ENCODE measurements around the gene KCNMB2. TPM values are rescaled to one million over a fixed set of nuclear protein-coding genes. Genes with fewer than 3 reads are reported as not detected.

The KCNMB2 gene
- polyA plus RNA-seq, 1 of the 3 experiments (the other 2 are of a cell fraction): not detected

- Histone ChIP-seq H3K4me3 (ENCODE audit: low read depth in 2 of 2, low read length in 1 of 2) (no peak overlapping the region), H3K9ac (no peak overlapping the region), H3K9me2 (no peaks in the 10 kb centered on the region), H3K27me3 (ENCODE audit: insufficient read depth) (no peaks in the 10 kb centered on the region), H3K4me2 (no peak overlapping the region), H3F3A (replicated peaks; ENCODE audit: insufficient read depth) (no peaks in the 10 kb centered on the region), H3K4me1 (ENCODE audit: control insufficient read depth in 1 of 2, insufficient read depth in 2 of 2, low read depth in 1 of 2, low read length in 1 of 2) (no peaks in the 10 kb centered on the region), H3K9me3 (no peaks in the 10 kb centered on the region), H3K36me3 (replicated peaks in 1 of 2; ENCODE audit: control insufficient read depth in 1 of 2, insufficient read depth in 2 of 2, low read length in 1 of 2) (no peaks in the 10 kb centered on the region), H3K79me2 (ENCODE audit: insufficient read depth) (no peaks in the 10 kb centered on the region), H3K27ac (ENCODE audit: low read depth in 2 of 2, low read length in 1 of 2) (no peak overlapping the region), H4K20me1 (ENCODE audit: insufficient read depth) (no peaks in the 10 kb centered on the region), H2AFZ (ENCODE audit: low read depth) (no peak overlapping the region)
- 27% methylated on average over 3 of the region's 3 CpGs for WGBS (ENCODE audit: low lambda C conversion rate)
- TF ChIP-seq CHD2 (IDR thresholded peaks at IDR 0.05; ENCODE audit: low read length, partially characterized antibody): no peak
- CTCF ChIA-PET: no interaction called here
- POLR2A ChIA-PET: no interaction called here
- no peak for DNase-seq
These were observed 212.6 kb downstream of the KCNMB2 start for GRCh38 chr3:178748874-178749273.

GRCh38 chr3:178749471-178749870, 213.2 kb downstream of the KCNMB2 start:
- H2AFZ ChIP-seq (ENCODE audit: low read depth): no peak overlapping the region
- no peak overlapping the region for H3K4me3 ChIP-seq (ENCODE audit: low read depth in 2 of 2, low read length in 1 of 2)
- WGBS (ENCODE audit: low lambda C conversion rate): 13% methylated on average over 2 of the region's 2 CpGs
- no peak overlapping the region for H3K4me2 ChIP-seq
- no peaks in the 10 kb centered on the region for H4K20me1 ChIP-seq (ENCODE audit: insufficient read depth)
- H3K79me2 ChIP-seq (ENCODE audit: insufficient read depth): no peaks in the 10 kb centered on the region
- no peak overlapping the region for H3K9ac ChIP-seq
- H3K9me2 ChIP-seq: no peaks in the 10 kb centered on the region
- H3K27me3 ChIP-seq (ENCODE audit: insufficient read depth): no peaks in the 10 kb centered on the region
- no peaks in the 10 kb centered on the region for H3K9me3 ChIP-seq
- H3F3A ChIP-seq (replicated peaks; ENCODE audit: insufficient read depth): no peaks in the 10 kb centered on the region
- TF ChIP-seq REST (IDR thresholded peaks at IDR 0.05; ENCODE audit: low read depth, low read length) (no peak), RAD21 (IDR thresholded peaks at IDR 0.05; ENCODE audit: low read length) (no peak), USF1 (IDR thresholded peaks at IDR 0.05; ENCODE audit: borderline replicate concordance, low read depth) (no peak), USF2 (IDR thresholded peaks at IDR 0.05; ENCODE audit: borderline replicate concordance, low read depth, low read length) (no peak), TCF12 (IDR thresholded peaks at IDR 0.05) (no peak), CTCF (IDR thresholded peaks at IDR 0.05) (no peak), NFIC (IDR thresholded peaks at IDR 0.05; ENCODE audit: borderline replicate concordance) (no peak), FOSL2 (IDR thresholded peaks at IDR 0.05; ENCODE audit: borderline replicate concordance, low read depth) (no peak), GATA2 (CRISPR knock-in tag; IDR thresholded peaks at IDR 0.05) (no peak), IRF3 (IDR thresholded peaks at IDR 0.05; ENCODE audit: low read depth, low read length) (no peak), PBX3 (IDR thresholded peaks at IDR 0.05) (no peak), TAF1 (IDR thresholded peaks at IDR 0.05; ENCODE audit: borderline replicate concordance, low read depth, low read length) (no peak), RFX5 (IDR thresholded peaks at IDR 0.05; ENCODE audit: low read length) (no peak), EP300 (IDR thresholded peaks at IDR 0.05; ENCODE audit: borderline replicate concordance in 1 of 2, low read depth in 1 of 2, low read length in 1 of 2) (no peak), EZH2phosphoT487 (IDR thresholded peaks at IDR 0.05; ENCODE audit: borderline replicate concordance, low read depth) (no peak)
- POLR2A ChIA-PET: no interaction called here
- H3K27ac ChIP-seq (ENCODE audit: low read depth in 2 of 2, low read length in 1 of 2): no peak overlapping the region
- DNase-seq: no peak
- H3K4me1 ChIP-seq (ENCODE audit: control insufficient read depth in 1 of 2, insufficient read depth in 2 of 2, low read depth in 1 of 2, low read length in 1 of 2): no peaks in the 10 kb centered on the region
- CTCF ChIA-PET: interaction anchor here (0.6 kb wide), 1 partner anchor 42 kb away, joined by 3 read pairs; no protein-coding TSS in a partner anchor
- no peaks in the 10 kb centered on the region for H3K36me3 ChIP-seq (replicated peaks in 1 of 2; ENCODE audit: control insufficient read depth in 1 of 2, insufficient read depth in 2 of 2, low read length in 1 of 2)

Measured in SK-N-SH (cell line).